ENCODE measurements around the gene SIRT3.
"Not testable (repeated sequence)": the region's sequence is repeated elsewhere in the genome, so short reads cannot be mapped to it uniquely, and the experiment has no call there.

Gene SIRT3

GRCh38 chr11:191490-192478 lies 44.4 kb downstream of the SIRT3 start:
- not testable (repeated sequence) for H3K4me2 ChIP-seq (ENCODE audit: low read length); H3K9me3 ChIP-seq (ENCODE audit: insufficient read depth, low read depth, low read length); H2BK5ac ChIP-seq (ENCODE audit: low read depth, low read length, poor library complexity); H2BK120ac ChIP-seq (ENCODE audit: insufficient read depth, low read length, poor library complexity); H3K4me1 ChIP-seq (ENCODE audit: control insufficient read depth in 1 of 2, insufficient read depth in 2 of 2, low read length in 2 of 2); H3K27ac ChIP-seq (ENCODE audit: low read depth, low read length); H3K23ac ChIP-seq (ENCODE audit: low read length); H3K18ac ChIP-seq (ENCODE audit: low read length); H3K14ac ChIP-seq (ENCODE audit: low read length); H4K91ac ChIP-seq (ENCODE audit: low read depth, low read length); H2BK12ac ChIP-seq (ENCODE audit: low read length); H3K9ac ChIP-seq (ENCODE audit: low read length); H4K8ac ChIP-seq (ENCODE audit: low read depth, low read length); H3K79me1 ChIP-seq (ENCODE audit: low read length); H3K79me2 ChIP-seq (ENCODE audit: control insufficient read depth, insufficient read depth, low read length, poor library complexity); DNase-seq; H2AFZ ChIP-seq (ENCODE audit: insufficient read depth, low read length, poor library complexity); H3K27me3 ChIP-seq (ENCODE audit: insufficient read depth, low read length); H3K4ac ChIP-seq (ENCODE audit: low read depth, low read length); H3K36me3 ChIP-seq (ENCODE audit: control insufficient read depth in 1 of 2, insufficient read depth in 2 of 2, low read length in 2 of 2); H2AK5ac ChIP-seq (ENCODE audit: low read length); H3K4me3 ChIP-seq (ENCODE audit: low read depth, low read length); H4K12ac ChIP-seq (ENCODE audit: low read depth, low read length)
- WGBS (ENCODE audit: extremely low coverage, insufficient coverage, insufficient read length) = 100% methylated on average over 1 of the region's 8 CpGs

GRCh38 chr11:190546-190945 lies 45.6 kb downstream of the SIRT3 start:
- not testable (repeated sequence) for H3K79me2 ChIP-seq (ENCODE audit: control insufficient read depth, insufficient read depth, low read length, poor library complexity); H4K12ac ChIP-seq (ENCODE audit: low read depth, low read length); H3K9ac ChIP-seq (ENCODE audit: low read length); H3K14ac ChIP-seq (ENCODE audit: low read length); H4K91ac ChIP-seq (ENCODE audit: low read depth, low read length); H3K27ac ChIP-seq (ENCODE audit: low read depth, low read length); H3K9me3 ChIP-seq (ENCODE audit: insufficient read depth, low read depth, low read length); H2BK5ac ChIP-seq (ENCODE audit: low read depth, low read length, poor library complexity); H3K4me1 ChIP-seq (ENCODE audit: control insufficient read depth in 1 of 2, insufficient read depth in 2 of 2, low read length in 2 of 2); H3K18ac ChIP-seq (ENCODE audit: low read length); H3K36me3 ChIP-seq (ENCODE audit: control insufficient read depth in 1 of 2, insufficient read depth in 2 of 2, low read length in 2 of 2); H3K4me3 ChIP-seq (ENCODE audit: low read depth, low read length); H3K4ac ChIP-seq (ENCODE audit: low read depth, low read length); H2BK120ac ChIP-seq (ENCODE audit: insufficient read depth, low read length, poor library complexity); H2AK5ac ChIP-seq (ENCODE audit: low read length); H2AFZ ChIP-seq (ENCODE audit: insufficient read depth, low read length, poor library complexity); DNase-seq; H3K4me2 ChIP-seq (ENCODE audit: low read length); H3K23ac ChIP-seq (ENCODE audit: low read length); H4K8ac ChIP-seq (ENCODE audit: low read depth, low read length); H3K27me3 ChIP-seq (ENCODE audit: insufficient read depth, low read length); H2BK12ac ChIP-seq (ENCODE audit: low read length); H3K79me1 ChIP-seq (ENCODE audit: low read length)
- no CpG with 5 or more reads among the region's 5 CpGs for whole genome bisulfite sequencing (ENCODE audit: extremely low coverage, insufficient coverage, insufficient read length)

GRCh38 chr11:189843-190311 lies 46.3 kb downstream of the SIRT3 start:
- H3K14ac ChIP-seq (ENCODE audit: low read length); DNase-seq; H3K9me3 ChIP-seq (ENCODE audit: insufficient read depth, low read depth, low read length); H3K27ac ChIP-seq (ENCODE audit: low read depth, low read length); H3K9ac ChIP-seq (ENCODE audit: low read length); H2BK120ac ChIP-seq (ENCODE audit: insufficient read depth, low read length, poor library complexity); H4K12ac ChIP-seq (ENCODE audit: low read depth, low read length); H3K36me3 ChIP-seq (ENCODE audit: control insufficient read depth in 1 of 2, insufficient read depth in 2 of 2, low read length in 2 of 2); H2BK5ac ChIP-seq (ENCODE audit: low read depth, low read length, poor library complexity); H3K18ac ChIP-seq (ENCODE audit: low read length); H2BK12ac ChIP-seq (ENCODE audit: low read length); H3K4me1 ChIP-seq (ENCODE audit: control insufficient read depth in 1 of 2, insufficient read depth in 2 of 2, low read length in 2 of 2); H3K79me1 ChIP-seq (ENCODE audit: low read length); H3K79me2 ChIP-seq (ENCODE audit: control insufficient read depth, insufficient read depth, low read length, poor library complexity); H3K4me3 ChIP-seq (ENCODE audit: low read depth, low read length); H4K91ac ChIP-seq (ENCODE audit: low read depth, low read length); H4K8ac ChIP-seq (ENCODE audit: low read depth, low read length); H2AK5ac ChIP-seq (ENCODE audit: low read length); H3K27me3 ChIP-seq (ENCODE audit: insufficient read depth, low read length); H3K23ac ChIP-seq (ENCODE audit: low read length); H3K4ac ChIP-seq (ENCODE audit: low read depth, low read length); H3K4me2 ChIP-seq (ENCODE audit: low read length); H2AFZ ChIP-seq (ENCODE audit: insufficient read depth, low read length, poor library complexity): not testable (repeated sequence)
- WGBS (ENCODE audit: extremely low coverage, insufficient coverage, insufficient read length) = no CpG with 5 or more reads among the region's 25 CpGs

GRCh38 chr11:189200-189783 lies 46.9 kb downstream of the SIRT3 start:
- H4K8ac ChIP-seq (ENCODE audit: low read depth, low read length); H3K4me1 ChIP-seq (ENCODE audit: control insufficient read depth in 1 of 2, insufficient read depth in 2 of 2, low read length in 2 of 2); H4K12ac ChIP-seq (ENCODE audit: low read depth, low read length); H3K27ac ChIP-seq (ENCODE audit: low read depth, low read length); H2BK5ac ChIP-seq (ENCODE audit: low read depth, low read length, poor library complexity); H2AK5ac ChIP-seq (ENCODE audit: low read length); H3K4me2 ChIP-seq (ENCODE audit: low read length); H2AFZ ChIP-seq (ENCODE audit: insufficient read depth, low read length, poor library complexity); H3K14ac ChIP-seq (ENCODE audit: low read length); H3K18ac ChIP-seq (ENCODE audit: low read length); H4K91ac ChIP-seq (ENCODE audit: low read depth, low read length); H3K9me3 ChIP-seq (ENCODE audit: insufficient read depth, low read depth, low read length); H3K23ac ChIP-seq (ENCODE audit: low read length); H2BK120ac ChIP-seq (ENCODE audit: insufficient read depth, low read length, poor library complexity); H3K4ac ChIP-seq (ENCODE audit: low read depth, low read length); H3K79me1 ChIP-seq (ENCODE audit: low read length); H3K79me2 ChIP-seq (ENCODE audit: control insufficient read depth, insufficient read depth, low read length, poor library complexity); H3K36me3 ChIP-seq (ENCODE audit: control insufficient read depth in 1 of 2, insufficient read depth in 2 of 2, low read length in 2 of 2); H3K27me3 ChIP-seq (ENCODE audit: insufficient read depth, low read length); H3K4me3 ChIP-seq (ENCODE audit: low read depth, low read length); H2BK12ac ChIP-seq (ENCODE audit: low read length); H3K9ac ChIP-seq (ENCODE audit: low read length): not testable (repeated sequence)
- DNase-seq = peak; percentile 94 to 95
- WGBS (ENCODE audit: extremely low coverage, insufficient coverage, insufficient read length) = no CpG with 5 or more reads among the region's 55 CpGs
